Activated CD8-positive, alpha-beta memory T cell treated with anti-CD3 and anti-CD28 coated beads, Interleukin-2, amount 50 U/mL, for 48 hours (primary cell): ENCODE data around the gene TRAPPC2L.

Source experiments
- DNase-seq: peaks from one replicate; pipeline ENCODE4 v3.0.0-alpha.2; 2020

TRAPPC2L gene

DNA sequence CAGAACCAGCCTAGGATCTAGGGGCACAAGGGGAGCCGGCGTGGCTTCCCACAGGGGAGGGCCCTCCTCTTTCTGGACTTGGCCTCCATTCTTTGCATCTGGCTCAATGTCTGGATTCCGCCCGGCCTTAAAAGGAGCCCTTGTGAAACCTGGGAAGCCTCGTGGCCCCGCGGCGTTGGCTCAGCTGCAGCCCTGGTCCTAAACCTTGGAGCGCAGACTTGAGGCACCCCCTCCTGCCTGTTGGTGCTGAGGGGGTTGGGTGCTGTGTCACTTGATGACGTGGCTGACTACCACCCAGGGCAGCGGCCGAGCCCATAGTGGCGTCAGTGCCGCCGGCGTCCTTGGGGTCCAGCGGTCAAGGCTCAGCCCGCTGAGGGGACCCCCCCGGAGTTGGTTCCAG, 4.4 kb downstream of the TRAPPC2L start:
- no peak for DNase-seq

- no peak for DNase-seq
These were observed 6.0 kb downstream of the TRAPPC2L start for GRCh38 chr16:88862968-88863367.

DNA sequence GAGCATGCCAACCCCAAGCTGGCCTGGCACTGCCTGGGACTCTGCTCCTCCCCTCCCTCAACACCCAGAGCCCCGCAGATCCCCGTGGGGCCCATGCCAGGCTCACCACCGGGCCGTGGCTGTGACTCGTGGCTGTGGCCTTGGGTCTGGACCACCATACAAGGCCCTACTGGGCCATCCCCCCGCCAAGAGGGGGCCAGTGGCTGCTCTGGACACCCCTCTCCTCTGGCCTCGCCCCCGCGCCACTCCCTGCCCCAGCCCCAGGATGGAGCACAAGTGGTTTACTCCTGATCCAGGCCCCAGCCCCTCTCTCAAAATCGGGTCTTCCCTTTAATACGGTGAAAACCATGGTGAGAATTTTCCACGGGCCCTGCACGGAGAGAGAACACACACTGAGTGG, 6.5 kb downstream of the TRAPPC2L start:
- DNase-seq: no peak

DNA sequence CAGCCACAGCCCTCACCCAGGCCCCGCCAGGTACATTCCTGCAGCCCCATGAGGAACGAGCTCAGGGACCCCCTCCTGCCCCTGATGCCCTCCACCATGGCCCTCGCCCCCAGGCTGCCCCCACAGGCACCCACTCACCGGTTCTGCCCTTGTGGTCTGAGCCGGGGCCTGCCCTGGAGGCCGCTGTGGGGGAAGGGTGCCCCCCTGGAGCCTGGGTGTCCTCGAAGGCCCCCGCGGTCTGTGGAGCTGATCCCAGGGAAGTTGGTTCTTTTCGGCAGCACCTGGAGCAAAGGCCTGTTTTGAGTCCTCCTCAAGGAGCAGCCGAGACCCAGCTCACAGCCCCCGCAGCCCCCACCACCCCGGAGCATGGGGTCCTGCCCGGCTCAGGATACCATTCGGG, 7.2 kb downstream of the TRAPPC2L start:
- no peak for DNase-seq

DNA sequence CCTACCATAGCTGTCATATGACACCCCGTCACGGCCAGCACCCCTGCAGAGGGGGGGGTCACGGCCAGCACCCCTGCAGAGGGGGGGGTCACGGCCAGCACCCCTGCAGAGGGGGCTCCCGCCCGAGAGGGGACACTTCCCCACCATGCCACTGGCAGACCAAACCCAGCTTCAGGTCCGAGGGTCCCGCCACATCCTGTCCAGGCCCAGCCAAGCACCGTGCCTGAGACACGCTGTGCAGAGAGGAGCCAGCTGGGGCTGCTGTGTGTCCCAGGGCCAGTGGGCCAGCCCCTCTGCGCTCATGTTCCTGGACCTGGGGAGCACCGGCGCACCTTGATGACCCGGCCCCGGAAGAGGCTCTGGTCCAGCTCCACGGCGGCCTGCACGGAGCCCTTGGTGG, 7.6 kb downstream of the TRAPPC2L start:
- no peak for DNase-seq

- no peak for DNase-seq
These were observed 8.4 kb downstream of the TRAPPC2L start for GRCh38 chr16:88865310-88865709.

- no peak for DNase-seq
These were observed 8.8 kb downstream of the TRAPPC2L start for GRCh38 chr16:88865742-88866141.

GRCh38 chr16:88866151-88866920, 9.4 kb downstream of the TRAPPC2L start, which contains the start of gene PABPN1L:
TSS of gene PABPN1L (minus strand) at chr16:88866660. CDS start at chr16:88866606, 54 bp downstream.
- no peak for DNase-seq

- no peak for DNase-seq
These were observed 10.8 kb downstream of the TRAPPC2L start for GRCh38 chr16:88867581-88868246.

- DNase-seq: no peak
These were observed 12.2 kb downstream of the TRAPPC2L start for GRCh38 chr16:88868974-88869672.

DNA sequence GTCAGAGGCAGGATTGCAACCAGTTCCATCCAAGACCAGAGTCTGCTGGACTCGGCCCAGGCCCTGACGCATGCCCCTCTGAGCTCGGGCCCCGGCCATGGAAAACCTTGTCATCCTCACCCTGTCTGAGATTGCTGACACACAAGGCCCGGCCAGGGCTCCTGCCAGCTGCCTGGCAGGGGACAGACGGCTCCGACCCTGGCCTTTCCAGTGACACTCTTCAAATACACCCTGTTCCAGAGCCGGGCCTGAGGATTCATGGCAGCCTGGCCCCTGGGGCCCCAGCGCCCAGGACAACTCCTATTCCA, 12.7 kb downstream of the TRAPPC2L start:
- no peak for DNase-seq

DNA sequence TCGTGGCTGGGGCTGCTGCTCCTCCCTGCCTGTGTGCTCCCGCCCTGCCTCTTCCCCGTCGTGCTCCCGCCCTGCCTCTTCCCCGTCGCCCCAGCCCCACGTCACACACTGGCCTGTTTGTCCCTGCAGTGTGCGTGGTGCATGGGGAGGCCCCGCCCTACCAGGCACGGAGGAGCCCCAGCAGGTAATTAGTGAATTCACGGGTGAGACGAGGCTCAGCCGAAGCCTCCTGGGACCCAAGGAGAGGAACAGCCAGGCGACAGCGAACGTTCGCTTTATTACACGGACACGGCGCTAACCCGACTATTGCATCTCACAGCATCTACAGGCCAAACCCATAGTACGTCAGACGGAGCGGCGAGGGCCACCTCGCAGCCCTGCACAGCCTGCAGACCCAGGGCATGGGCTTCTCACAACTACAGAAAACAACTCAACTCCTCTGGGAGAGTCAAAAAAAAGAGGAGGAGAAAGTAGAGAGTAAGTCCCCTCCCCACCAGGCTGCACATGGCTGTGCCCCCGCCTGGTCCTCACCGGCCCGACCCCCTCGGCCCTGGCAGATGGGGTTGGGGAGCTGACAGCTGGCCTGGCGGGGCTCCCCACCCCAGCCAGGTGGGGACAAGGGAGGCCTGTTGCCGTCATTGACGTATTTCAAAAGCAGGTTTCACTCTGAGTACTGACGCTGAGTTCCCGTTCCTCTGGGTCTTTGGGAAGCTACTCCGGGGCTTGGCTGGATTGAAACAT, 13.9 kb downstream of the TRAPPC2L start:
- no peak for DNase-seq

DNA sequence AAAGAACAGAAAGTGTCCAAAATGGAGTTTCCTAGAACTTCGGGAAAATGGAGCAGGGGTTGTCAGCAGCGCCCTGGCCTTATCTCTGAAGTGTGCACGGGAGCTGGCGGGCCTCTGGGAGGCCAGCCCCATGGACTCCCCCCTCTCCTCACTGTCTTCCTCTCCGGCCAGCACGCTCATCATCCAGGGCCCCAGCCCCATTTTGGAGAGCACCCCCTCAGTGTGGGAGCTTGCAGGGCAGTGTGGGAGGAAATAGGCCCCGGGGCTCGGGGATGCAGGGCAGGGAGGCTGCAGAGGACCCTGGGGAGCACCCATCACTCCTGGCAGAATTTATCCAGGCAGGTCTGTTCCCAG, 14.4 kb downstream of the TRAPPC2L start:
- no peak for DNase-seq

DNA sequence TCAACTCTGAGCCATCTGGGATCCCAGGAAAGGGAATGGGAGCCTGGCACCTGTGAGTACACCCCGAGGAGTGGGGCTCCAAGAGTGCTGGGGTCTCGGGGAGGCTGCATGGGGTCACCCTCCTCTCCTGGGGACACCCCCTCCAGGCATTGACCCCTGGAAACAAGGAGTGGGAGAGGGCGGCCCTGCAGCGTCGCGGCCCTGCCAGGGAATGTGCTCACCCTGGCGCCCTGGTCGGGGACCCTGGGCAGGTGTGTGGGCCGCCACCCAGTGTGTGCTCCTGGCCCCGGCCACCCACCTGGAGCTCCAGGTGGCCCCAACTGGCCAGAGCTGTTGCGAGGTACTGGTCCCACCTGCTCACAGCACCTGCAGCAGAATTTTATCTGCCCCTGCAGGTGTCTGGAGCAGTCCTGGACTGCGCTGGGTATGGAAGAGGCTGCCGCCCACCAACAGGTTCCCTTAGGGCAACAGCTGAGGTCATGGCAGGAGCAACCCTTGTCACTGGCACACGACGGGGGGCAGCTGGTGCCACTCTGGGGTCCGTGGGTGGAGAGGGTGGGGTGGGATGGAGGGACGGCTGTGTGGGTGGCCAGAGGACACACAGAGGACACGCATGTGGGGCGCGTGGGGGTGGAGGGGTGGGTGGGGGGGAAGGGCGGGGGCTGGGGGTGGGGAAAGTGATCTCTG, 14.9 kb downstream of the TRAPPC2L start:
- DNase-seq: no peak

DNA sequence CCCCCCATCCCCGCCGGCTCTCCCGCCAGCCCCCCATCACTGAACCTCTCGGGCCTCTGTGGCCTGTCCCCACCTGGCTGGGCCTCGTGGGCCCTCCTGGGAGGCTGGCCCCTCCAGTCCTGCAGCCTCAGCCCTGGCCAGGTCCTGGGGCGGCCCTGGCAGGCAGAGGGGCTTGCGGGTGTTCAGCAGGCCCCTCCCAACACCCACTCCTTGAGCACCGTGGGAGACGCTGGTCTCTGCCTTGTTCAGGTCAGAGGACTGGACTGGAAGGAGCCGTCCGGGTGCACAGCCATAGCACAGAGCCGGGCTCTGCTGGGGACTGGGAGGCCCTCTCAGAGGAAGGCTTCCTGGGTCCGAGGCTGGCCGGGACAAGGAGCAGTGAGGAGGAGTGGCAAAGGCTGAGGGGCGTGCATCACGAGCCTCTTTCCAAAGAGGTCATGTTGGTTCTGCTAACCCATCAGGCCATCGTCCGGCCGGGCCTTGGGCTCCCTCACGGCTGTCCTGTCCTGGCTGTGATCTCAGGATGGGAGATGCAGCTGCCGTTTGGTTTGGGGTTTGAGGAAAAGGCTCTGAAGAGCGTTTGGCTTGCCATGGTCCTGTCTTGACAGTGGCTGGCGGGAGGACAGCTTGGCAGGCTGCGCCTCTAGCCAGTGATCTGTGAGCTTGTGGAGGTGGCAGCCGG, 15.9 kb downstream of the TRAPPC2L start:
- DNase-seq: no peak

GRCh38 chr16:88874938-88875599, 18.1 kb downstream of the TRAPPC2L start:
- DNase-seq: no peak

GRCh38 chr16:88875703-88876234, 18.8 kb downstream of the TRAPPC2L start:
- DNase-seq: no peak

- DNase-seq: no peak
These were observed 20.1 kb downstream of the TRAPPC2L start for GRCh38 chr16:88876942-88877526.

DNA sequence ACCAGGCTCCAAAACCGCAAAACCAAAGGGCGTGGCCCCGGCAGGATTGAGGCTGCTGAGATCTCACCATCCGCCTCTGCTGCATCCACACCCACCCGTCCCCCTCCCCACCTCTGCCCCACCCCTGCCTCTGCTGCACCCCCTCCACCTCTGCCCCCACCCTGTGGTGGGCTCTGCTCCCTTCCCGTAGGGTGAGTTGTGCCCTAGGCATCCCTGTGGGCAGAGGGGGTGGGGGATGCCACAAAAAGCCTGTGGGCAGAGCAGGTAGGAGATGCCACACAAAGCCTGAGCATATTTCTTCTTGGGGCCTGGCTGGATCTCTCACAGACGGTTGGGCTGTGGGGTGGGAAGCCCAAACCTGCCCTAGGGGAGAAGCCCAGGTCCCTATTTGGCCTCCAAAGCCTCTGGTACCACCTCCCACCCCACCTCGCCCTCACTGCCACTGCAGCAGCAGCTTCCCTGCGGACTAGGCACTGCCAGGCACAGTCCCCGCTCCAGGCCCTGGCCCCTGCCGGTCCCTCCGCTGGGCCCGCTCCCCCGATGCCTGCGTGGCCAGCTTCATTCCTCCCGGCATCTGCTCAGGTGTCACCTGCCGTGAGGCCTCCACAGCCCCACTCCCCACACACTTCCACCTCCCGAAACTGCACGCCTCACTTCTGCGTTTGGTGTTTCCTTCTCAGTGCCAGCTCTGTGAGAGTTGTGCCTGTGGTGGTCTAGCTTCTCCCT, 20.8 kb downstream of the TRAPPC2L start:
- no peak for DNase-seq

GRCh38 chr16:88878356-88878755, 21.4 kb downstream of the TRAPPC2L start:
- no peak for DNase-seq
